H1 (cell line): Measurements from ENCODE around the gene ASCC3. TPM values are rescaled to one million over a fixed set of nuclear protein-coding genes. Genes with fewer than 3 reads are reported as not detected.

Experiments
- polyA plus RNA-seq, 7 experiments: library from polyadenylated mRNA; depleted of rRNA in 3 of 7; stranded (reverse) in 5 of 7; unstranded in 2 of 7; fragments of >200 nt in 5 of 7; fragments of 200-250 nt in 2 of 7; gene quantifications; 1 replicate in 5 of 7; 2 replicates in 1 of 7; 4 replicates in 1 of 7; pipeline versions ENCODE4 v1.2.1 to v1.2.3, GENCODE V29; 2011 to 2013; ENCODE audit warnings: missing spikeins in 2 of 7, mixed read lengths in 2 of 7
- total RNA-seq: library from RNA; stranded (reverse); fragmentation: NEBNext Ultra II Directional; extraction: Animal tissue kit (Norgen Biotek cat#: 25700); gene quantifications from 2 replicates; pipeline ENCODE4 v1.2.1, GENCODE V29; 2021
- TF ChIP-seq, protein P1 (sequence below): IDR thresholded peaks from 2 replicates; pipeline ENCODE4 v1.6.1; 2011; ENCODE audit warnings: low read length, improper control_type of control experiment

ASCC3 gene
- total and polyA plus RNA-seq, 2 of the 8 experiments (the other 6 are each of a cell fraction or from before 2014, with no cell fraction given), result 37.5 to 77.8 TPM

DNA sequence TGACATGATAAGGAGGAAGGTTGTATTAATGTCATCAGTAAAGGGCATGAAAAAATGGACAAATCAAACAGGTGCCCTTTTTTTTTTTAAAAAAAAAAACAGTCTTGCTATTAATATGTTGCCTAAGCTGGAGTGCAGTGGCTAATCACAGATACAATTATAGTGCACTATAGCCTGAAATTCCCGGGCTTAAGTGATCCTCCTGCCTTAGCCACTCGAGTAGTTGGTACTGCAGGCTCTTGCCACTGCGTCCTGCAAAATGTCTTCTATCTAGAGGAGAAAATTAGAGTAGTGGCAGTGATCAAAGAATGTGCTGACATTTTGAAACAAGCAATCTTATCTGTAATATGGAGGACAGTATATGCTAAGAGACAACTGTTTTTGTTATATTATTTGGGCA lies 127.7 kb downstream of the ASCC3 start (continued):
- TF ChIP-seq, protein P1, sequence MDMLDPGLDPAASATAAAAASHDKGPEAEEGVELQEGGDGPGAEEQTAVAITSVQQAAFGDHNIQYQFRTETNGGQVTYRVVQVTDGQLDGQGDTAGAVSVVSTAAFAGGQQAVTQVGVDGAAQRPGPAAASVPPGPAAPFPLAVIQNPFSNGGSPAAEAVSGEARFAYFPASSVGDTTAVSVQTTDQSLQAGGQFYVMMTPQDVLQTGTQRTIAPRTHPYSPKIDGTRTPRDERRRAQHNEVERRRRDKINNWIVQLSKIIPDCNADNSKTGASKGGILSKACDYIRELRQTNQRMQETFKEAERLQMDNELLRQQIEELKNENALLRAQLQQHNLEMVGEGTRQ, result no peak
